Measurements from ENCODE around the gene PSEN1.

- TF ChIP-seq CTCF (IDR thresholded peaks at IDR 0.05) (no peak), POLR2A (IDR thresholded peaks at IDR 0.05) (no peak)
Observed at GRCh38 chr14:73116079-73116665, 20.1 kb upstream of the PSEN1 start.
